Kidney tubule cell (primary cell): ENCODE measurements around the gene EHMT1.

ENCODE experiments used
- DNase-seq: peaks from one replicate; pipeline ENCODE4 v3.0.0-alpha.2; 2018; ENCODE audit warnings: low spot score

EHMT1 gene

DNA sequence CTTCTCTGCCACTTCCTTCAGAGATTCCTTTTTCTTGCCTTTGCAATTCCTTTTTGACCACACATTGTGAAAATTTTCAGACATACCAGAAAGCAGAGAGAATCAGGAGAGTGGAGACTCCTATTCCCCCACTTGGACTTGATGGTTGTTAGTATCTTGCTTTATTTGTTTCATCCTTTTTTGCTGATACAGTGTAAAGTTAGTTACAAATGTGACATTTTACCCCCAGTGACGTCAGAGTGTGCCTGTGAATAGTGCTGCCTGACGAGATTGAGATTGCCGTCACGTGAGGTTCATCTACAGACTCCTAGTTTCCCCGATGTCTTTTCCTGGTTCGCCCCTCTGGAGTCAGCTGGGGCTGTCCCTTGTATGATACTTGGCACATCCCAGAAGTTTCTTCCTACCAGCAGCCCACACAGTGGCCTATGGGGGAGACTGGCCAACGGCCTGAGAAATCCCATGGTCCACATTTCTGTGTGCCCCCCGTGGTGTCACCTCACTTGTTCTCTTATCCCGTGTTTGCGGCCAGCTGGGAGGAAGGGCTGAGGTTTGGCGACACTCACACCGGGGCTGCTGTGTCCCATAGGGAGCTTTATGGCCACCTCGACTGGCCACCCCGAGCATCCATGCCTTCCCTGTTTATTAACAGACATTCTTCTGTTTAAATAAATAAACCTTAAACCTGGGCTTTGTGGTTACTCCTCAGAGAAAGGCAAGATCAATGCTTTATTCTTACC is 210.6 kb downstream of the EHMT1 start:
- no peak for DNase-seq

DNA sequence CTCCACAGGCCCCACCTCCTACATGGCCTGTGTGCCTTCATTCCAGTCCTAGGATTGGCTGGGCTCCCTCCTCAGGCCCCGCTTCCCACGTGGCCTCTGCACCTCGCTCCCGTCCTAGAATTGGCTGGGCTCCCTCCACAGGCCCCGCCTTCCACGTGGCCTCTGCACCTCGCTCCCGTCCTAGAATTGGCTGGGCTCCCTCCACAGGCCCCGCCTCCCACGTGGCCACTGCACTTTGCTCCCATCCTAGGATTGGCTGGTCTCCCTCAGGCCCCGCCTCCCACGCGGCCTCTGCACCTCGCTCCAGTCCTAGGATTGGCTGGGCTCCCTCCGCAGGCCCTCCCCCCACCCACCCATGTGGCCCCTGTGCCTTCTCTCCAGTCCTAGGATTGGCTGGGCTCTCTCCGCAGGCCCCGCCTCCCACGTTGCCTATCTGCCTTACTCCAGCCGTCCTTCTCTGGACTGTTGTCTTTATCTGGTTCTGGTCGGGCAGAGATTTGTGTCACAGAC is 213.4 kb downstream of the EHMT1 start:
- DNase-seq, result no peak

DNA sequence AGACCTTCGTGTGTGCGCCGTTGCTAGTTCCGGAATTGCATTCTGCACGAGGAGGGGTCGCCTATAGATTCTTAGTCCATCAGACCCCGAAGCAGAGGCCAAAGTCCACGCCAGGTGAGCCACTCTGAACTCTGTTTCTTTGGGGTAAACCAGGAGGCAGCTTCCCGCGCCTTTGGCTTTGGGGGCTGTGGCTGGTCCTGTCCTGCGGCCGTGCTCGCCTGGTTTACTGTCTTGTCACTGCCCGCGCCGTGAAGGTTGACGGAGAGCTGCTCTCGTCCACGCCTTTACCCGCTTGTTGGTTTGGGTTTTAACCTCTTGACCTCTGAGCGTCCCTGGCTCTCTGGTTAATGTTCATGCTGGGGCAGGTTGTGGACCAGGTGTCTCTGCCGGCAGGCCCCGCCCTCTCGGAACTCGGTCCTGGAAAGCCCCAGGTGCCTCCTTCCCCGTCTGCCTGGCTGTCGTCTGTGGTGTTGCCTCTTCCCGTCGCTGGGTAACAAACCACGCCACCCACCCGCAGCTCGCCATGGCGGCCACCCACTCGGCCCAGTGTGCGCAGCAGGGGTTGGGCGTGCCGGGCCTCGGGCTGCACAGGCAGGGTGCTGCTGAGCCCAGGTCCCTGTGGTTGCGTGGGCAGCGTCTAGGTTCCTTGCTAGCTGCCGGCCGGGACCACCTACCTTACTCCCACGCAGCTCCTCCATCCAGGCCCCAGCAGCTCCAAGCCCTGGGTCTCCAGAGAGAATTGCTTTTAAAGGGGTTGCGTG is 214.2 kb downstream of the EHMT1 start:
- no peak for DNase-seq

DNA sequence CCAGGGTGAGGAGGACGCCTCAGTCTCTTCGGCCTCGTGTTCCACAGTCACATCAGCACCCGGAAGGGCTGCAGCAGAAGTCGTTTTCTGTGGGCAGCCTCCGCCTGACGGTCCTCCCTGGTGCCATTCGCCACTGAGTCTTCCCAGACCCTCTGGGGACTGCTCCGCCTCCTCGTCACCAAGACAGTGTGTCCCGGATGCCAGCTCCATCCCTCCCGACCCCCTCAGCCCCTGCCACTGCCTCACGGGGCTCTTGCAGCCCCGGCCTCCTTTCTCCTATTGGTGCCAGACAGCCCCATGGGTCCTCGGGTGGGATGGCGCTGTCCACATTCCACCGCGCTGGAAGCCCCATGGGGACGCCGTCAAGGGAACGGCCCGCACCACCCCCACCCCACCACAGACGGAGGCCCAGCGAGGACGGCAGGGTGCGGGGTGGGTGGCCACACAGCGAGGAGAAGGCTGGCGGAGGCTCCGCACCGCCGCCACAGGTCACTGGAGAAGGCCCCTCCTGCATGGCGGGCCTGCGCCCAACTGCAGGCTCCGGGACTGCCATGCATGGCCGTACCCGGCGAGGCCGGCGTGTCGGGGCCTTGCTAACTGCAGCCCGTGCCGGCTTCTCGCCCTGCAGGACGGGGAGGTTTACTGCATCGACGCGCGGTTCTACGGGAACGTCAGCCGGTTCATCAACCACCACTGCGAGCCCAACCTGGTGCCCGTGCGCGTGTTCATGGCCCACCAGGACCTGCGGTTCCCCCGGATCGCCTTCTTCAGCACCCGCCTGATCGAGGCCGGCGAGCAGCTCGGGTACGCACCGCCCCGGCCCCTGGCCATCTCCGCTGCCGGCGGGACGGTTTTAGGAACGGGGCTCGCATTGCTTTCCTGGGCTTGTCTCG is 215.2 kb downstream of the EHMT1 start:
- no peak for DNase-seq

DNA sequence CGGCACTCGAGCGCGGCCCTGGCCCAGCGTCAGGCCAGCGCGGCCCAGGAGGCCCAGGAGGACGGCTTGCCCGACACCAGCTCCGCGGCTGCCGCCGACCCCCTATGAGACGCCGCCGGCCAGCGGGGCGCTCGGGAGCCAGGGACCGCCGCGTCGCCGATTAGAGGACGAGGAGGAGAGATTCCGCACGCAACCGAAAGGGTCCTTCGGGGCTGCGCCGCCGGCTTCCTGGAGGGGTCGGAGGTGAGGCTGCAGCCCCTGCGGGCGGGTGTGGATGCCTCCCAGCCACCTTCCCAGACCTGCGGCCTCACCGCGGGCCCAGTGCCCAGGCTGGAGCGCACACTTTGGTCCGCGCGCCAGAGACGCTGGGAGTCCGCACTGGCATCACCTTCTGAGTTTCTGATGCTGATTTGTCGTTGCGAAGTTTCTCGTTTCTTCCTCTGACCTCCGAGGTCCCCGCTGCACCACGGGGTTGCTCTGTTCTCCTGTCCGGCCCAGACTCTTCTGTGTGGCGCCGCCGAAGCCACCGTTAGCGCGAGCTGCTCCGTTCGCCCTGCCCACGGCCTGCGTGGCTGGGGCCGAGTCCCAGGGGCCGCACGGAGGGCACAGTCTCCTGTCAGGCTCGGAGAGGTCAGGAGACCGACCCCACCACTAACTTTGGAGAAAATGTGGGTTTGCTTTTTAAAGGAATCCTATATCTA is 216.2 kb downstream of the EHMT1 start:
- DNase-seq, result no peak

DNA sequence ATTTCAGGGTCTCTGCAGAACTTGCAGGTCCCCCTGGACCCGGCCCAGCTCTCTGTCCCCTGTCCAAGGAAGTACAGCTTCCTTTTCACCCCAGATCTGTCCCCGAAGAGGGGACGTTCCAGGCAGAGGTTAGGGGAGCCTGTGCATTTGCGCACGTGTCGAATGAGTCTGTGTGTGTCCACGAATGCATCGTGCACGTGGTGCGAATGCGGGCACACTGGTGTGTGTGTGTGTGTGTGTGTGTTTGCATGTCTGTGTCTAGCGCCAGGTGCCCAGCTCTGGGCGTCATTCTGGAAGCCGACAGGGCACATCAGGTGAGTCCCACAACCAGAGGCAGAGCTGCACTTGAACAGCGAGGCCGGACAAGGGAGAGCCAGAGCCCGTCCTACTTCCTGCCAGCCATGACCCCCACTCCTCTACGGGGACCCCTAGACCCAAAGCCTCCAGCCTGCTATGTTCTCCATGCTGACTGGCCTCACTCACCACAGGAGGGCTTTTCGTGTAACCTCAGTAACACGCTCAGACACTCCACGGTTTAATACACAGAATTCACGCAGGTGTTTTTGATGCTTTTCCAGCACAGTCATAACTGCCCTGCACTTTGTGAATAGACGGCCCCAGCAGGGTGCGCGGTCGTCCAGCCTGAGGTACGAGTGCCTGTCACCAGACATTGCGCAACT is 217.5 kb downstream of the EHMT1 start:
- DNase-seq, result no peak

DNA sequence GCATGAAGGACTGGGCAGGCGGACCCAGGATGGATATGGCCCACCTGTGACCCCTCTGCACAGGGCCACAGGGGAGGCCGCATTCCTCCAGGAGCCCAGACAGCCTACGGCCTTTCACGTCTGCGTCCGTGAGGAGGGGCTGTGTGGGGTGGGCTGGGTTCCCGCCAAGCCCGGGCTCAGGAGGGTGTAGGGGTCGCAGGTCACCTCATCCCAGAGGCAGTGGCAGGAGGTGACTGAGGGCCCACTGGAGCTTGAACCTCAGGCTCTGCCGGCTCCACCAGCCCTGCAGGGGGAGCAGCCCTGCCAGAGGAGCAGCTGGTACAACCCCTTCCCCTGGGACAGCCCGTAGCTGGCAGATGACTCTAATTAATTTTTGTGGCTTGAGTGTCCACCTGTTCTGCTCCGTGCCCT is 218.0 kb downstream of the EHMT1 start:
- DNase-seq, result no peak

DNA sequence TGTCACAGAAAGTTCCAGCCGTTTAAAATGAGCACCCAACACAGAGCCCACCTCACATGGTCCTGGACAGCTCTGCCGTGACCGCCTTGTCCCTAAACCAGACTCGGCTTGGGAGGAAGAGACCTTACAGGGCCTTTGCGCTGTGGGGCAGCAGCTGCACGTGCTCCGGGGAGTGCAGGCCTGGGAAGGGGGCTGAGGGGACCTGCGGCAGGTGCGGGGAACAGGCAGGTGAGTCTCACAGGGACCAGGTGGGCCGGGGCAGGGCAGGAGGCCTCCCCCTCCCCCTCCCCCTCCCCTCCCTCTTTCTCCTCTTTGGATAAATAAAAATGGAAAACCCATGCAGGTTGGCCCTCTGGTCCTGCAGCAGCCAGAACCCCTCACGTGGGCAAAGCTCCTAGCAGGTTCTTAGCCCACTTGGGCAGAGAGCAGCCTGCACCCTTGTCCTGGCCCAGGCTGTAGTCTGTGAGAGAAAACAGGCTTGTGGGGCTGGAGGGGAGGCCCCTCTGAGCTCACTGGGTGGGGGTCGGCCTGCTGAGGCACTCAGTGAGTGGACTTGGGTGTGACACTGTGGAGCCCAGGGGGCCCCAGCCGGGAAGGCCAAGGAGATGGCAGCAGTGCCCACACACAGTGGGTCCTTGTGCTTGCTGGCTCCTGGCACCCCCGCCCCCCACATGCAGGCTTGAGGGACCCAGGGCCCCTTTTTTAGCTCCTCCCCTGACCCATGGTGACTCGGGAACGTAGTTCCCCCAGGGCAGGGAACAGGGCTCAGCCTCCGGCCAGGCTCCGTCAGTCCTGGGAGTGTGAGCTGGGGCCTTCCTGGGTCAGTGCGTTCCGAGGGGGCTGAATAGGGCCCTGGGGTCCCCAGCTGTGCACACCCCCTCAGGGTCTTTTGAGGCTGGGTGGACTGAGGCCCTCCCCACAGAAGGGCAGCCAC is 218.8 kb downstream of the EHMT1 start:
- DNase-seq, result no peak

DNA sequence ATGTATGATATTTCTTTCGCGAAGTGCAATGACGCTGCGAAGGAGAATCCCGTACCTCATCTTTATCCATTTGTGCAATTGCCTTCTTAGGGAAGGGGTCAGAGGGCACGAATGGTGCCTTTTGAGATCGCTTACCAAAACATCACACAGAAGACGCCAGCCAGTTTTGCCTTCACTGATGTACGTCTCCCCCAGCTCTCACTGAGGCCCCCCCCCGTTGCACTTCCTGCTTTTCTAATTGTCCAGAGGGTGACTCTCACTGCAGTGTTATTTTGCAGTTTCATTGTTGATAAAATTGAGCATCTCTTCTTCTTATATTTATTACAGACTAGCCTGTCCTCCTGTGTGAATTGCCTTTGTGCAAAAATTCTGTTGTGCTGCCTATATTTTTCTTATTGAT is 219.8 kb downstream of the EHMT1 start:
- no peak for DNase-seq

DNA sequence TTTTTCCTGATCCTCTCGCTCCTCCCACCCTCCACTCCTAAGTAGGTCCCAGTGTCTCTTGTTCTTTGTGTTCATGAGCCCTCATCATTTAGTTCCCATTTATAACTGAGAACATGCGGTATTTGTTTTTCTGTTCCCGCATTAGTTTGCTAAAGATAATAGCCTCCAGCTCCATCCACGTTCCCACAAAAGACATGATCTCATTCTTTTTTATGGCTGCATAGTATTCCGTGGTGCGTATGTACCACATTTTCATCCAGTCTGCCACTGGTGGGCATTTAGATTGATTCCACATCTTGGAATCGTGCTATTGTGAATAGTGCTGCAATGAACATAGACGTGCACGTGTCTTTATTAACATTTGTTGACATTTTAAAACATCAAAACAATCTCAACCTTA is 224.6 kb downstream of the EHMT1 start:
- no peak for DNase-seq

DNA sequence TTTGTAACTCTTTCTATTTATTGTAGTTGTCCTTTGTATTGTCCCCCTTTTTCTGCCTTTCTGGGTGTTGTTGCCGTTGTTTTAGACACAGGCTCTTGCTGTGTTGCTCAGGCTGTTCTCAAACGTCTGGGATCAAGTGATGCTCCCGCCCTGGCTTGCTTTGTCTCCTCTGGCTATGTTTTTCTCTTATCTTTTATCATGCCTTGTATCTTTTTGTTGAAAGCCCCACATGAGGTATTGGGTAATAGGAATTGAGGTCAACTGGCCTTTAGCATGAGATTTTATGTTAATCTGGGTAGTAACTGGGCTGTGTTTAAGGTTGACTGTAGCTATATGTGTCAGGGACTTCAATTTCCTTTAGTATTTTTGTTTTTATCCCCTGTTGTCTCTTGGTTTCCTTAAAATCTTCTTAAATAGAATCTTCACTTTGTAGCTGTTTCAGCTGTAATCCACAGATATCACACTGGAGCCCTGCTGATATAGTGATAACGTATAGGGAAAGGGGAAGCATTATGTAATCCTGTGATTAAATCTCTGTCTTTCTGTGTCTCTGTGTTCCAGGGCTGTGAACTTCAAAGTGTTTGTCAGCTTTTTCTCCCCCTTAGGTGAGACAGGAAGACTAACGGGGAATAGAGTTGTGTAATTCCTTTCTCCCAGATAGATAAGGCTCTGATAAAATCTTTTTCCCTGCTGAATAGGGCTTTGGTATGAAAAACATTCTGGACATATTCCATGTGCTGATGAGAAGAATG is 232.9 kb downstream of the EHMT1 start:
- DNase-seq, result no peak

DNA sequence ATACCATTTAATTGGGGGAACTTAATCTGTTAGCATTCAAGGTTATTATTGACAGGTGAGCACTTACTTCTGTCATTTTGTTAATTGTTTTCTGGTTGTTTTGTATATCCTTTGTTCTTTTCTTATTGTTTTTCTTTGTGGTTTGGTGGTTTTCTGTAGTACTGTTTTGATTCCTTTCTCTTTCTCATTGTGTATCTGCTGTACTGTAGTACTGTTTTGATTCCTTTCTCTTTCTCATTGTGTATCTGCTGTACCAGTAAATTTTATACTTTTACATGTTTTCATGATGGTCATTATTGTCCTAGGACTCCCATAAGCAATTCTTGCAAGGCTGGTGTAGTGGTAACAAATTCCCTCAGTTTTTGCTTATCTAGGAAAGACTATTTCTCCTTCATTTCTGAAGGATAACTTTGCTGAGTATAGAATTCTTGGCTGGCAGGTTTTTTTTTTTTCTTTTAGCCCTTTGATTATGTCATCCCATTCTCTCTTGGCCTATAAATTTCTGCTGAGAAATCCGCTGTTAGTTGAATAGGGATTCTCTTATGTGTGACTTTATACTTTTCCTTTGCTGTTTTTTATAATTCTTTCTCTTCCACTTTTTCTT is 234.7 kb downstream of the EHMT1 start:
- no peak for DNase-seq

DNA sequence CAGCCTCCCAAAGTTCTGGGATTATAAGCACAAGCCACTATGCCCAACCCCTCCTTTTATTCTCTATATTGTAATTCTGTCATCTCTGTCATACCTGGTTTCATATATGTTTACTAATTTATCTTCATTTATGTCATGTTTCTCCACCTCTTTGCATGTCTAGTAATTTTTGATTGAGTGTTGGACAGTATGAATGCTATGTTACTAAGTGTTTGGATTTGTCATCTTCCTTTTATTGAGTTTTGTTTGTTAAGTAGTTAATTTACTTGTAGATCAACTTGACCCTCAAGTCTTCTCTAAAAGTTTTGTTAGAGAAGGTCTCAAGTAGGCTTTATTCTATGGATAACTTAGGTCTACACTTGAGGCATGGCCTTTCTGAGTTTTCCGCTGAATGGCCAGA is 241.6 kb downstream of the EHMT1 start:
- DNase-seq, result no peak

DNA sequence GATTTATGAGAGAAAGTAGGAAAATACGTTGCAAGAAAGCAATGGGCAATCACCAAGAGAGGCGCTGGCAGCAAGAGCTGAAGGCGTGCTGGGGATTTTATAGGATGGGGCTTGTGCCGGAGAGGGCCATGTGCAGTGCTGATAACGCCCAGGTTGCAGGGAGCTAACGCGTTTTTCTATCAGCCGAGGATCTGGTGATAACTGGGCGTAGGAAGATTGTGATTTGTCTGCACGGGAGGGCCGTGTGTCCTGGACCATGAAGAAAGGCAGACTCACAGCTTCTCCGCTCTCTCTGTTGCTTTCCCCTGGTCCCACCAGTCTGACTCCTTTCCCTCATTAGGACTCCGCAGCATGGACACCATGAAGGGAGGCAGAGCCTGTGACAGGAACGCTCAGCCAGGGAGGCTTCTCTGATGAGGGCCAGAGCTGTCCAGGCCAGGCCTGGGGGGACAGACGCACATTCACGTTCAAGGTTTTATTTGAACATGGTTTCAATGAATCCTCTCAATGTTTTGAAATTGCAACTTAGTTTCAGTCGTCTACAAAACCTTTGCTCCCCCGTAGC is 246.9 kb downstream of the EHMT1 start:
- no peak for DNase-seq

DNA sequence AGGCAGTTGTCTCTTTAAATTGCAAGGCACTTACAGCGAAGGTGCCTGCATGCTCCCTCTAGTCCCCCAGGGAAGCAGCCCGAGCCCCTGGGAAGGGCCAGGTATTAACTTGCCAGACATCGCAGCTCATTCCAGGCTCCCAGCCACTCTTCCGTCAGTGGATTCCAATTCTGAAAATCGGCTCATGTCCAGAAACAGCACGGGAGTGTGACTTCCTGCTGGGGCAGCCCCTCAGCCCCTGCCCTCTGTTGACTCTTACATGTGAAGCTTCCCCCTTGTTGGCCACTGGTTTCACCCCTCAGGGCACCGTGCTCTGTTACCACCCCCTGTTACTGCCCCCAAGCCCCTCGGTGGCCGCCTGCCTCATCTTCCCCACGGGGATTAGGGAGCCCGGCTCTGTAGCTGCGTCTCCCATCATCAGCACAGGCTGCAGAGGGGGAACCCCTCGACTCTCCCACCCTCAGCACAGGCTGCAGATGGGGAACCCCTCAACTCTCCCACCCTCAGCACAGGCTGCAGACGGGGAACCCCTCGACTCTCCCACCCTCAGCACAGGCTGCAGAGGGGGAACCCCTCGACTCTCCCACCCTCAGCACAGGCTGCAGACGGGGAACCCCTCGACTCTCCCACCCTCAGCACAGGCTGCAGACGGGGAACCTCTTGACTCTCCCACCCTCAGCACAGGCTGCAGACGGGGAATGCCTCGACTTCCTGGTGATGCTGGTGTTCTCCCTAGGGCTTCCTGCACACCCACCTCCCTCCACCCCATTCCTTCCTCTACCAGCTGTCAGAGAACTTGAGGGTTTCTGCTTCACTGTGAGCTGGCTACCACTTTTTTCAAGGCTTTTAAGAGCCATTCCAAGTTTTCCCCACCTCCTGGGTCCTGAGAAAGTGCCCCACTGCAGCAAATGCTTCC is 247.7 kb downstream of the EHMT1 start:
- no peak for DNase-seq

DNA sequence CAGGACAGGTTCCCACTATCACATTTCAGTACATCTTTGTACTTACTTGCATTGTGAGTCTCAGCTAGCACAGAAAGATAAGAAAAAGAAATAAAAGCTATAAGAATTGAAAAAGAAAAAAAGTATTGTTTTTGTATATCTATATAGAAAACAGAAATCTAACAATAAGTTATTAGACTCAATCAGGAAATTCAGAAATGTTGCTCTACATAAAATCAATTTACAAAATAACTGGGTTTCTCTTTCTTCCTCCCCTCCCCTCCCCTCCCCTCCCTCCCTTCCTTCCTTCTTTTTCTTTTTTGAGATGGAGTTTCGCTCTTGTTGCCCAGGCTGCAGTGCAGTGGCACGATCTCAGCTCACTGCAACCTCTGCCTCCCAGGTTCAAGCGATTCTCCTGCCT is 251.6 kb downstream of the EHMT1 start:
- no peak for DNase-seq

DNA sequence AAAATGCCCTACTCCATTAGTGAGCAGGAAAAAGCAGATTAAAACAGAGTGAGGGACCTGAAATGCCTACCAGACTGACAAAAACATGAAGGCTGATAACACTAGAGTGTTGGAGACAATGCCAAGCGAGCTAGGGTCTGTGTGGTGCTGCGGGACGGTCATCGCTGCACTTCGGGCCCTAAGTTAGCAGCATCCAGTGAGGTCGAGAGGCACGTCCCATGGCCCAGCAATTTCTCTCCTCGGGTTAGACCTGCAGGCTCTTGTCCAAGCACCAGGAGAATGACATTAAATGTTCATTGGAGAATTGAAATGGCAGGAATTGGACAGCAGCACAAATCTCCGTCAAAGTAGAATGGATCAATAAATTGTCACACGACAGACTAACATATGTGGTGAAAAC is 253.5 kb downstream of the EHMT1 start:
- no peak for DNase-seq

DNA sequence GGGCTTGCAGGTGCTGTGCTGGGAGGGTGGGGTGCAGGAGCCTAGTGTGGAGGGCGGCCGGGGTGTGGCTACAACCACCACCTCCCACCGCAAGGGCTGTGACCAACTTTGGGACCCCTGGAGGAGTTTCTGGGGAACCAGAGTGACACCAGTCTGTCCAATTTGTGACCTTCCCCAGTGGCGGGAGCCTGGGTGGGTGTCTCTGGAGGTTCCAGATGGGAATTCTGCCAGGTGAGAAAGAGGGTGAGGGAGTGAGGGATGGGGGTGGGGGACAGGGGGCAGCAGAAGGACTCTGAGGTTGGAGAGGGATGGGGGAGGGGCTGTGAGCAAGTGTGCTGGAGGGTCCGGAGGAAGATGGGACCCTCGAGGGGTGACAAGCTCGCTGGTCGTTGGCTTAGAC is 254.6 kb downstream of the EHMT1 start:
- no peak for DNase-seq
